Astrocyte of the cerebellum (primary cell): ENCODE data around the gene MTX1.
A peak's percentile ranks its signal among the peaks of the same experiment; 100 is the strongest.
"Not testable (repeated sequence)": the region's sequence is repeated elsewhere in the genome, so short reads cannot be mapped to it uniquely, and the experiment has no call there.

Experiments used
- DNase-seq: peaks from one replicate; pipeline ENCODE4 v3.0.0-alpha.2; 2011; ENCODE audit warnings: low read depth
- H3K4me3 ChIP-seq: 2 replicates; pipeline ENCODE4 v1.5.1; 2011; ENCODE audit warnings: mild to moderate bottlenecking, low read depth, low read length, moderate library complexity
- in situ Hi-C: cut with HindIII; loops from 2 replicates; pipeline ENCODE4 v1.10.0; 2017; ENCODE audit warnings: low sequenced_read_pairs
- TF ChIP-seq, protein P1 (sequence below): IDR thresholded peaks from 2 replicates; pipeline ENCODE4 v1.5.1; 2012; ENCODE audit warnings: low read length, low read depth, moderate library complexity, mild to moderate bottlenecking; ENCODE audit errors: missing control alignments

MTX1 gene, protein sequence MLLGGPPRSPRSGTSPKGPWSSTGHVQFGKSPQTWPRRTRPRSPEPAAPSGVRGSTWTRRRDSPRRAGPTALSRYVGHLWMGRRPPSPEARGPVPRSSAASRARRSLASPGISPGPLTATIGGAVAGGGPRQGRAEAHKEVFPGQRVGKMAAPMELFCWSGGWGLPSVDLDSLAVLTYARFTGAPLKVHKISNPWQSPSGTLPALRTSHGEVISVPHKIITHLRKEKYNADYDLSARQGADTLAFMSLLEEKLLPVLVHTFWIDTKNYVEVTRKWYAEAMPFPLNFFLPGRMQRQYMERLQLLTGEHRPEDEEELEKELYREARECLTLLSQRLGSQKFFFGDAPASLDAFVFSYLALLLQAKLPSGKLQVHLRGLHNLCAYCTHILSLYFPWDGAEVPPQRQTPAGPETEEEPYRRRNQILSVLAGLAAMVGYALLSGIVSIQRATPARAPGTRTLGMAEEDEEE

GRCh38 chr1:155208541-155209311 lies at the start of gene MTX1:
Gene MTX1 (plus strand): TSS chr1:155208695. CDS start chr1:155208805, 110 bp downstream.
- in situ Hi-C loops, result no loop called here
- TF ChIP-seq, protein P1, sequence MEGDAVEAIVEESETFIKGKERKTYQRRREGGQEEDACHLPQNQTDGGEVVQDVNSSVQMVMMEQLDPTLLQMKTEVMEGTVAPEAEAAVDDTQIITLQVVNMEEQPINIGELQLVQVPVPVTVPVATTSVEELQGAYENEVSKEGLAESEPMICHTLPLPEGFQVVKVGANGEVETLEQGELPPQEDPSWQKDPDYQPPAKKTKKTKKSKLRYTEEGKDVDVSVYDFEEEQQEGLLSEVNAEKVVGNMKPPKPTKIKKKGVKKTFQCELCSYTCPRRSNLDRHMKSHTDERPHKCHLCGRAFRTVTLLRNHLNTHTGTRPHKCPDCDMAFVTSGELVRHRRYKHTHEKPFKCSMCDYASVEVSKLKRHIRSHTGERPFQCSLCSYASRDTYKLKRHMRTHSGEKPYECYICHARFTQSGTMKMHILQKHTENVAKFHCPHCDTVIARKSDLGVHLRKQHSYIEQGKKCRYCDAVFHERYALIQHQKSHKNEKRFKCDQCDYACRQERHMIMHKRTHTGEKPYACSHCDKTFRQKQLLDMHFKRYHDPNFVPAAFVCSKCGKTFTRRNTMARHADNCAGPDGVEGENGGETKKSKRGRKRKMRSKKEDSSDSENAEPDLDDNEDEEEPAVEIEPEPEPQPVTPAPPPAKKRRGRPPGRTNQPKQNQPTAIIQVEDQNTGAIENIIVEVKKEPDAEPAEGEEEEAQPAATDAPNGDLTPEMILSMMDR, result no peak
- no peak for DNase-seq
- peak within 1 kb of the TSS; percentile 82 for H3K4me3 ChIP-seq

- no peak overlapping the region for H3K4me3 ChIP-seq
- in situ Hi-C loops, result no loop called here
- no peak for DNase-seq
- TF ChIP-seq, protein P1, result no peak
Observed at GRCh38 chr1:155158991-155159390, 49.5 kb upstream of the MTX1 start.

GRCh38 chr1:155160128-155160527 lies 48.4 kb upstream of the MTX1 start:
- TF ChIP-seq, protein P1, result no peak
- DNase-seq, result no peak
- H3K4me3 ChIP-seq, result no peak overlapping the region
- in situ Hi-C loops, result loop anchor here (10.0 kb wide), 1 partner anchor 65 kb away; no protein-coding TSS in a partner anchor

DNA sequence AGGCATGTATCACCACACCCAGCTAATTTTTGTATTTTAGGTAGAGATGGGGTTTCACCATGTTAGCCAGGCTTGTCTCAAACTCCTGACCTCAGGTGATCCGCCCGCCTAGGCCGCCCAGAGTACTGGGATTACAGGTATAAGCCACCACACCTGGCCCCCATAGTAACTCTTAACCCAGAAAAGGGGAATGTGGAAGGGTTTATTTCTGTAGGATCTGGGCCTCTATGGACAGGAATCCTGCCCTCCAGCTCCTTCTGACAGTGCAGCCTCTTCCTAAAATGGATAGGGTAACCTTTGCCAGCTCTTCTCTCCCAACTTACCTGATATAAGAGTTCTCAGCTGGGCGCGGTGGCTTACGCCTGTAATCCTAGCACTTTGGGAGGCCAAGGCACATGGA lies 45.9 kb upstream of the MTX1 start:
- in situ Hi-C loops, result loop anchor here (10.0 kb wide), 1 partner anchor 68 kb away; no protein-coding TSS in a partner anchor
- not testable (repeated sequence) for H3K4me3 ChIP-seq, DNase-seq

GRCh38 chr1:155163785-155164184 lies 44.7 kb upstream of the MTX1 start:
- not testable (repeated sequence) for DNase-seq, H3K4me3 ChIP-seq
- in situ Hi-C loops, result loop anchor here (10.0 kb wide), 1 partner anchor 69 kb away; no protein-coding TSS in a partner anchor

DNA sequence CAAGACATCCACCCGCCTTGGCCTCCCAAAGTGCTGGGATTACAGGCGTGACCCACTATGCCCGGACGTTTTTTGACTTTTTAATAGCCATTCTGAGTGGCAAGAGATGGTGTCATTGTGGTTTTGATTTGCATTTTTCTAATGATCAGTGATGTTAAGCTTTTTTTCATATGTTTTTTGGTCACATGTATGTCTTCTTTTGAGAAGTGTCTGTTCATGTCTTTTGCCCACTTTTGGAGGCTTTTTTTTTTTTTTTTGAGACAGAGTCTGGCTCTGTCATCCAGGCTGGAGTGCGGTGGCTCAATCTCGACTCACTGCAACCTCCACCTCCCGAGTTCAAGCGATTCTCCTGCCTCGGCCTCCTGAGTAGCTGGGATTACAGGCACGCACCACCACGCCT lies 43.9 kb upstream of the MTX1 start:
- DNase-seq, H3K4me3 ChIP-seq: not testable (repeated sequence)
- in situ Hi-C loops, result loop anchor here (5.0 to 10.0 kb wide), 2 partner anchors 52 to 70 kb away; no protein-coding TSS in a partner anchor

DNA sequence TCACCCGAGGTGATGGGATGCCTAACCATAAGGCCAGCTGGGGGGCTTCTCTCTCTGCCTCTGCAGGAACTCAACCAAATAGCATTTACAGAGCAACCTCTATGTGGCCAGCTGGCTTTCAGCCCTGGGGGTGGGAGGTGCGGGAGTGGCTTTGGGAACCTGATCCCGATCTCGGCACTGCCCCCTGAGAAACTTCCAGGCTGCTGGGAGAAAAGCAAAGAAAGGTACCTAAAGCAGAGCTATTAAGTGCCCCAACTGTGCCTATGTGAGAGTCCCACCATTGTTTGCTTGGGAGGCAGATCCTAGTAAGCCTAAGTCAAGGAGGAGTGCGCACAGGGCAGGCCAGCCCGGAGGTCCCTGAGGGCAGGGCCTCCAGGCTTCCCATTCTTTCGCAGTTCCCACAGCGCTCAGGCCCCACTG lies 42.4 kb upstream of the MTX1 start:
- H3K4me3 ChIP-seq, result no peak overlapping the region
- in situ Hi-C loops, result loop anchor here (5.0 to 10.0 kb wide), 2 partner anchors 54 to 71 kb away; no protein-coding TSS in a partner anchor
- DNase-seq, result no peak
- TF ChIP-seq, protein P1, result no peak
